HEK293T (cell line): ENCODE measurements around the gene ANK2.

Experiments used
- CTCF ChIA-PET: fragments of 350-600 bp; formaldehyde crosslinking; extraction: SDS; loops from one replicate; lab custom pipeline; 2021; ENCODE audit warnings: antibody characterized with exemption, inconsistent platforms; lab: Yijun Ruan, JAX
- POLR2A ChIA-PET: fragments of 350-600 bp; formaldehyde crosslinking; extraction: SDS; loops from one replicate; lab custom pipeline; 2020; ENCODE audit warnings: antibody characterized with exemption, inconsistent platforms; lab: Yijun Ruan, JAX
- DNase-seq: peaks from one replicate; pipeline ENCODE4 v3.0.0; 2012; ENCODE audit warnings: mixed read lengths; ENCODE audit errors: extremely low spot score
- ARNT ChIP-seq: fragments of 450-650 bp; IDR thresholded peaks from 2 replicates; pipeline ENCODE4 v1.6.1; 2017; ENCODE audit warnings: mild to moderate bottlenecking
- BHLHE40 ChIP-seq: fragments of 450-650 bp; IDR thresholded peaks from 2 replicates; pipeline ENCODE4 v1.6.1; 2016; ENCODE audit warnings: mild to moderate bottlenecking, moderate library complexity, borderline replicate concordance
- CTBP1 ChIP-seq: fragments of 450-650 bp; IDR thresholded peaks from 2 replicates; pipeline ENCODE4 v1.6.1; 2016; ENCODE audit warnings: borderline replicate concordance
- ELF4 ChIP-seq: fragments of 450-650 bp; IDR thresholded peaks from 2 replicates; pipeline ENCODE4 v1.6.1; 2017; ENCODE audit warnings: antibody characterized with exemption
- FOXA1 ChIP-seq: fragments of 450-650 bp; IDR thresholded peaks from 2 replicates; pipeline ENCODE4 v1.6.1; 2016; ENCODE audit warnings: mild to moderate bottlenecking
- FOXK2 ChIP-seq: fragments of 450-650 bp; IDR thresholded peaks from 2 replicates; pipeline ENCODE4 v1.6.1; 2016; ENCODE audit warnings: mild to moderate bottlenecking
- FOXM1 ChIP-seq: fragments of 450-650 bp; IDR thresholded peaks from 2 replicates; pipeline ENCODE4 v1.6.1; 2017; ENCODE audit warnings: mild to moderate bottlenecking, borderline replicate concordance
- HDGF ChIP-seq: fragments of 450-650 bp; IDR thresholded peaks from 2 replicates; pipeline ENCODE4 v1.6.1; 2017; ENCODE audit warnings: antibody characterized with exemption, borderline replicate concordance
- L3MBTL2 ChIP-seq: fragments of 450-650 bp; conservative IDR thresholded peaks from 2 replicates; pipeline ENCODE4 v1.6.1; 2016; ENCODE audit warnings: mild to moderate bottlenecking
- LEF1 ChIP-seq: fragments of 450-650 bp; IDR thresholded peaks from 2 replicates; pipeline ENCODE4 v1.6.1; 2017; ENCODE audit warnings: mild to moderate bottlenecking, borderline replicate concordance
- NFRKB ChIP-seq: fragments of 450-650 bp; IDR thresholded peaks from 2 replicates; pipeline ENCODE4 v1.6.1; 2016; ENCODE audit warnings: mild to moderate bottlenecking, moderate library complexity
- SP1 ChIP-seq: fragments of 450-650 bp; IDR thresholded peaks from 2 replicates; pipeline ENCODE4 v1.6.1; 2017
- SUZ12 ChIP-seq: fragments of 450-650 bp; IDR thresholded peaks from 2 replicates; pipeline ENCODE4 v1.6.1; 2016; ENCODE audit warnings: mild to moderate bottlenecking
- TARDBP ChIP-seq: fragments of 450-650 bp; IDR thresholded peaks from 2 replicates; pipeline ENCODE4 v1.6.1; 2016
- ZNF384 ChIP-seq: fragments of 450-650 bp; IDR thresholded peaks from 2 replicates; pipeline ENCODE4 v1.6.1; 2016
- TF ChIP-seq, protein P1 (sequence below): fragments of 450-650 bp; IDR thresholded peaks from 2 replicates; pipeline ENCODE4 v1.6.1; 2016

Gene ANK2

DNA sequence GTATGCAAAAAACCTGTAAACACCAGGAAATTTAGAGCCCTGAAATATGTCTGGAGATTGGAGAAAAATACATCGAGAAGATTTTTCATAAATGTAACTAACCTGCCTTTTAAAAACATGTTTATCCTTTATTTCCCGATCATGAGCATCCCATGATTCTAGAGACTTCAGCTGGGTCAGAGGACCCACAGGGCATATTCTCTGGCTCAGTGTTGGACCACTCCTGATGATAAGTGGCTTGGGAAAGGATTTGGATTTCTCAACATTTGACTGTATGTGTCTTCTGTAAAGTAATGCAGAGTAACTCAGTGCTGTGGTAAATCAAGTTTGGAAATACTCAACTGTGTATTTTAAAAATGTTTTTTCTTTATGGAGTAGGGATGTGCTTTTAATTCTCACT is 40.0 kb upstream of the ANK2 start:
- no peak for DNase-seq

DNA sequence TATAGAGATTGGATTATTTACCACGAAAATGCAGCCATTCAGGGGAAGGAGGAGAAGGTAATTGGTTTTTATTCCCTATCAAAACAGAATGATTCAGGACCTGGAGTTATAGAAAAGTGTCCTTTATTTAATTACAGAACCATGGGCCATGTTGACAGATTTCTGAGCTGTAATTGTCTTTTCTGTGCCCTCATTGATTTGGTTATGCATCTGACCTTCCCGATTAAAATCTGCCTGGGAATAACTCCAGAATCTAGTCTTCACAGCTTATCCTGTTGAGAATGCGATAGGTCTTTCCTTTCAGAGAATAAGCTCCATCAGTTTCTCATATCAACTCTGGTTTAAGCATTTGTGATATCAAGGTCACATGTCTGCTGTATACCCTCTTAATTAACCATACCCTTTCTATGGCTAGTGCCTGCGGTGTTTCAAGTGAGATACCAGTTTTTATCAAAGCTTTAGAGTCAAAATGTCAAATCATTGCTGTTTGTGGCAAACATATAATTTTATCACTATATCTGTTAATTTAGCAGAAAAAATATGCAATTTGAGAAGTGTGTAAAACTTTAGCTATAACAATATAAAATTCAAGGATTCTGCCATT is 37.2 kb upstream of the ANK2 start:
- TF ChIP-seq FOXK2, result no peak
- no peak for TF ChIP-seq CTBP1
- TF ChIP-seq ZNF384, result no peak
- TF ChIP-seq LEF1, result no peak
- TF ChIP-seq NFRKB, result no peak
- no peak for TF ChIP-seq SUZ12
- TF ChIP-seq, protein P1, sequence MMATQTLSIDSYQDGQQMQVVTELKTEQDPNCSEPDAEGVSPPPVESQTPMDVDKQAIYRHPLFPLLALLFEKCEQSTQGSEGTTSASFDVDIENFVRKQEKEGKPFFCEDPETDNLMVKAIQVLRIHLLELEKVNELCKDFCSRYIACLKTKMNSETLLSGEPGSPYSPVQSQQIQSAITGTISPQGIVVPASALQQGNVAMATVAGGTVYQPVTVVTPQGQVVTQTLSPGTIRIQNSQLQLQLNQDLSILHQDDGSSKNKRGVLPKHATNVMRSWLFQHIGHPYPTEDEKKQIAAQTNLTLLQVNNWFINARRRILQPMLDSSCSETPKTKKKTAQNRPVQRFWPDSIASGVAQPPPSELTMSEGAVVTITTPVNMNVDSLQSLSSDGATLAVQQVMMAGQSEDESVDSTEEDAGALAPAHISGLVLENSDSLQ, result no peak
- no peak for TF ChIP-seq FOXA1
- no peak for TF ChIP-seq BHLHE40
- no peak for TF ChIP-seq HDGF
- DNase-seq, result no peak
- CTCF ChIA-PET, result no interaction called here
- POLR2A ChIA-PET, result no interaction called here

More for the DNA sequence above, 40.0 kb upstream of the ANK2 start:
- no peak for TF ChIP-seq ARNT
- POLR2A ChIA-PET, result no interaction called here
- CTCF ChIA-PET, result no interaction called here

DNA sequence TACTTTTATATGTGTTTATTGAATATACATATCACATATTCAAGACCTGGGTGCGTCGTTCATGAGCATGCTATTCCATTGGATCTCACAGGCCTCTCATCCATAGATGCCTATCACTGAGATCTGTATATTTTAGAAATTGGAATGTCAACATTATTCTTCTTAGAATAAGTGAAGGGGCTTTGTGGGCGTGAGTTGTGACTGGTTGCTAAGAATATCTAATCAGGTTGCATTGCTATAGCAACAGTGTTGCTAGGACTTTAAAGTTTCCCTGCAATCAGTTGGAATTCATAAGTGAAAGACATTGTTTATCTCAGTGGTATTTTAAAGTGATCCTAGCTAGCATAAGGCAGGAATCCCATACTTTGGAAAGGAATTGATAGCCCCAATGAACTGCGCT is 36.7 kb upstream of the ANK2 start:
- CTCF ChIA-PET, result no interaction called here
- POLR2A ChIA-PET, result no interaction called here
- DNase-seq, result no peak
- no peak for TF ChIP-seq HDGF
- no peak for TF ChIP-seq ELF4
- TF ChIP-seq FOXA1, result no peak
- TF ChIP-seq BHLHE40, result no peak
- TF ChIP-seq SUZ12, result no peak
- no peak for TF ChIP-seq SP1
- TF ChIP-seq L3MBTL2, result no peak
- no peak for TF ChIP-seq NFRKB
- no peak for TF ChIP-seq ZNF384

DNA sequence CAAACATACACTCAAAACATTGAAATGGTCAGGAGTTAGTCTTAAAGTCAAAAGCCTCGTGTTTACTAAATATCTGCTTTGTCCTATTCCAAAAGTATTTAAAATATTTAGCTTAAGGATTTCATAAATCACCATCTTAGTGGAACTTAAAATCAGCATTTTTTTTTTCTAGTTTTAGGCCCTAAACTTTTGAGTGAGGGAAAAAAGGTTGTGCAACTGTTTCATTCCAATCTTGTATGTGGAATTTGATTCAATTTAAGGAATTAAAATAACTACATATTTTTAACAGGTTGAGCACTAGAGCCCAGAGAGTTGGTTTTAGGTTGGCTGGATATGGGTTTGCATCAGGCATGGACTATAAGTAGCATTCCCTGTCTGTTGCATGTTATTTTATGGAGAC is 35.7 kb upstream of the ANK2 start:
- TF ChIP-seq HDGF (no peak), ARNT (no peak), NFRKB (no peak), SUZ12 (no peak), LEF1 (no peak), BHLHE40 (no peak), TARDBP (no peak), L3MBTL2 (no peak), SP1 (no peak), ELF4 (no peak), CTBP1 (no peak), FOXM1 (no peak), ZNF384 (no peak), FOXK2 (no peak), FOXA1 (no peak)
- TF ChIP-seq, protein P1, result no peak
- ChIA-PET CTCF (no interaction called here), POLR2A (no interaction called here)
- no peak for DNase-seq

DNA sequence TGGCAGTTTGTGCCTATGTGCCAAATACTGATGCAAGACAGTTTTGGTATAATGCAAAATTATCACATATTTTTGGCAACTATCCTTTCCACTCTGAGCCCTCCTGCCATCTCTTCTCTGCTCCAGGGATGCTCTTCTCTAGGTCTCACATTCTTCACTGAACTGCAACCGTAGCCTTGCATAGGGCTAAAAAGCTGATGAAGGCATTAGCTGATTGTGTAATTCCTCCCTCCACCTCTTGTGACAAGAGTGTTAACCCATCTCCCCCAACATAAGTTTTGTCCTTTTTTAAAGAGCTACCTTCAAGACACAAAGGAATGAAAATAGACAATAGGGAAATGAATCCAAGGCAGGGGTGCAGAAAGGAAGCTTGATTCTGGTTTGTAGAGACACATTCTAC is 33.1 kb upstream of the ANK2 start:
- ChIA-PET POLR2A (no interaction called here), CTCF (no interaction called here)
- no peak for DNase-seq
- no peak for TF ChIP-seq FOXM1
- TF ChIP-seq BHLHE40, result no peak
- TF ChIP-seq, protein P1, result no peak
- TF ChIP-seq ELF4, result no peak
- no peak for TF ChIP-seq SP1
- TF ChIP-seq ARNT, result no peak
- TF ChIP-seq FOXA1, result no peak
- TF ChIP-seq FOXK2, result no peak
- no peak for TF ChIP-seq HDGF
- no peak for TF ChIP-seq ZNF384
- no peak for TF ChIP-seq TARDBP
- no peak for TF ChIP-seq LEF1
- TF ChIP-seq NFRKB, result no peak

DNA sequence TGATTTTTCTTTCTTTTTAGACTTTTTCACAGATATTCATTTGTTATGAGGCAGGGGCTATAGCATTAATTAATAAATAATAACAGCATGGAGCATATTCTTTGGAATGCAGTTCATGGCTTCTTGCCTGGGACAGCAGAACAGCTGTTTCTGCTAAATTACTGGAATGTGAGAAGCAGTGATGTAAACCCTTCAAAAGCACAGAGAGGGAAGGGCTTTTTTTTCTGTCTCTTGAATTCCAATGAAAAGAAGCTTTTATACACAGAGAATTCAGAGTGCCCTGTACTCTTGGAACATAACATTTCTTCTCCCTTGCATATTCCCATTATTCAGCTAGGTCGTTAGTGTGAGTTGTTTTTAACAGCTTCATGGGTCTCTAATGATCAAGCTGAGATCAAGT is 28.5 kb upstream of the ANK2 start:
- no peak for DNase-seq
- no peak for TF ChIP-seq FOXK2
- TF ChIP-seq BHLHE40, result no peak
- TF ChIP-seq, protein P1, result no peak
- TF ChIP-seq SP1, result no peak
- no peak for TF ChIP-seq ARNT
- TF ChIP-seq ZNF384, result no peak
- POLR2A ChIA-PET, result no interaction called here
- CTCF ChIA-PET, result no interaction called here

DNA sequence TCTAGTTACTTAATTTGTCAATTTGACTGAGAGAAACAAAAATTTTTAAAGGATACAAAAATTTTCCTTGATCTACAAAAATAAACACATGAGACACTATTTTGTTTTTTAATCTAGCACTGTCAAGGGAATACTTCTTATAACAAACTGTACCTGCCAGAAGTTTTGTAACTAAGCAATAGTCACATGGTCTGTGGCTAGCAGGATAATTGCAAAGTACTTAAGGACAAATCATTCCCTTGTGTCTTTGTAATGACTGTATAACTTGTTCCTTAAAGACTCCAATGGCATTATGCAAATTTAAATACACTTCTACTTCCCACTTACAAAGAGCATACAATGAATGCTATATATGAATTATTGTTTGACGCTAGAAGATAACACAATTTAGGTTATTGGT is 25.1 kb upstream of the ANK2 start:
- ChIA-PET POLR2A (no interaction called here), CTCF (no interaction called here)
- no peak for DNase-seq
- no peak for TF ChIP-seq SUZ12
- TF ChIP-seq, protein P1, result no peak
- TF ChIP-seq FOXA1, result no peak
- TF ChIP-seq FOXK2, result no peak
- no peak for TF ChIP-seq HDGF
- no peak for TF ChIP-seq ZNF384
- no peak for TF ChIP-seq TARDBP
- TF ChIP-seq SP1, result no peak
- no peak for TF ChIP-seq L3MBTL2
- TF ChIP-seq LEF1, result no peak
- no peak for TF ChIP-seq ARNT
- TF ChIP-seq NFRKB, result no peak
- no peak for TF ChIP-seq CTBP1
- no peak for TF ChIP-seq FOXM1
- no peak for TF ChIP-seq BHLHE40
